Glutamatergic neuron (in vitro differentiated cells): Measurements from ENCODE around the gene FAM120B. TPM values are rescaled to one million over a fixed set of nuclear protein-coding genes. Genes with fewer than 3 reads are reported as not detected.
"Not testable (repeated sequence)": the region's sequence is repeated elsewhere in the genome, so short reads cannot be mapped to it uniquely, and the experiment has no call there.

Experiments
- DNase-seq: peaks from one replicate; pipeline ENCODE4 v3.0.0; 2022
- H3K27ac Mint-ChIP-seq: one replicate; pipeline ENCODE4 v1.8.0; 2020; ENCODE audit warnings: mild to moderate bottlenecking, mixed read lengths, inconsistent platforms; ENCODE audit not compliant: unreplicated experiment
- H3K27me3 Mint-ChIP-seq: one replicate; pipeline ENCODE4 v1.8.0; 2020; ENCODE audit warnings: mild to moderate bottlenecking, moderate library complexity, mixed read lengths, inconsistent platforms; ENCODE audit not compliant: unreplicated experiment
- H3K36me3 Mint-ChIP-seq: one replicate; pipeline ENCODE4 v1.8.0; 2020; ENCODE audit warnings: mild to moderate bottlenecking, mixed read lengths, inconsistent platforms; ENCODE audit not compliant: unreplicated experiment
- H3K4me1 Mint-ChIP-seq: one replicate; pipeline ENCODE4 v1.8.0; 2020; ENCODE audit warnings: mild to moderate bottlenecking, low read depth, mixed read lengths, inconsistent platforms; ENCODE audit not compliant: unreplicated experiment
- H3K4me3 Mint-ChIP-seq: one replicate; pipeline ENCODE4 v1.8.0; 2020; ENCODE audit warnings: mild to moderate bottlenecking, mixed read lengths, inconsistent platforms; ENCODE audit not compliant: unreplicated experiment
- H3K9me3 Mint-ChIP-seq: one replicate; pipeline ENCODE4 v1.8.0; 2020; ENCODE audit warnings: mild to moderate bottlenecking, moderate library complexity, mixed read lengths, inconsistent platforms; ENCODE audit not compliant: unreplicated experiment
- total RNA-seq: library from RNA; stranded (reverse); fragmentation: NEBNext Ultra II Directional; extraction: Animal tissue kit (Norgen Biotek cat#: 25700); gene quantifications from one replicate; pipeline ENCODE4 v1.2.1, GENCODE V29; 2021; ENCODE audit not compliant: unreplicated experiment
- TF ChIP-seq, protein P1 (sequence below): fragments of 200-600 bp; sonication (generic); IDR thresholded peaks from one replicate; pipeline ENCODE4 v1.5.0; 2021; ENCODE audit not compliant: partially characterized antibody, unreplicated experiment

The FAM120B gene
- total RNA-seq, 1 donor from 2014 or later, result 48.3 TPM

DNA sequence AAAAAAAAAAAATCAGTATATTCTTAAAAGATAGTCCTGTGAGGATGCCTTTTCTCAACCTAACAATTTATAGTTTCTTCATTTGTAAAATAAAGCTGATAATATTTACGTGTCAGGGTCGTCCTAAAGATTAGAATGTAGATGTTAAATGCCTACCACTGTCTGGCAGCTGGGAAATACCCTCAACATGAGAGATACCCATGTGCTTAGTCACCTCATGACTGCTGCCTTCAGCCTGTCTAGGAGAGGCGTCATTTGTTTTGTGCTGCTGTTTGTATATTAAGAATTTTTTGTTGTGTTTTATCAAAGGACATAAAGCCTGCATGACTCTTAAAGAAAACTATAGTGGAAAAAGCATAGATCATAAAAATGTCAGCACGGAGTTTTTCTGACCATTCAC, 9.5 kb downstream of the FAM120B start:
- no peaks in the 10 kb centered on the region for H3K27me3 Mint-ChIP-seq
- H3K4me1 Mint-ChIP-seq, result peaks cover 19% of the 10 kb centered on the region
- H3K36me3 Mint-ChIP-seq, result no peaks in the 10 kb centered on the region
- no peaks in the 10 kb centered on the region for H3K9me3 Mint-ChIP-seq
- no peak for DNase-seq
- no peak overlapping the region for H3K4me3 Mint-ChIP-seq
- TF ChIP-seq, protein P1, sequence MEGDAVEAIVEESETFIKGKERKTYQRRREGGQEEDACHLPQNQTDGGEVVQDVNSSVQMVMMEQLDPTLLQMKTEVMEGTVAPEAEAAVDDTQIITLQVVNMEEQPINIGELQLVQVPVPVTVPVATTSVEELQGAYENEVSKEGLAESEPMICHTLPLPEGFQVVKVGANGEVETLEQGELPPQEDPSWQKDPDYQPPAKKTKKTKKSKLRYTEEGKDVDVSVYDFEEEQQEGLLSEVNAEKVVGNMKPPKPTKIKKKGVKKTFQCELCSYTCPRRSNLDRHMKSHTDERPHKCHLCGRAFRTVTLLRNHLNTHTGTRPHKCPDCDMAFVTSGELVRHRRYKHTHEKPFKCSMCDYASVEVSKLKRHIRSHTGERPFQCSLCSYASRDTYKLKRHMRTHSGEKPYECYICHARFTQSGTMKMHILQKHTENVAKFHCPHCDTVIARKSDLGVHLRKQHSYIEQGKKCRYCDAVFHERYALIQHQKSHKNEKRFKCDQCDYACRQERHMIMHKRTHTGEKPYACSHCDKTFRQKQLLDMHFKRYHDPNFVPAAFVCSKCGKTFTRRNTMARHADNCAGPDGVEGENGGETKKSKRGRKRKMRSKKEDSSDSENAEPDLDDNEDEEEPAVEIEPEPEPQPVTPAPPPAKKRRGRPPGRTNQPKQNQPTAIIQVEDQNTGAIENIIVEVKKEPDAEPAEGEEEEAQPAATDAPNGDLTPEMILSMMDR, result no peak
- no peak overlapping the region for H3K27ac Mint-ChIP-seq

DNA sequence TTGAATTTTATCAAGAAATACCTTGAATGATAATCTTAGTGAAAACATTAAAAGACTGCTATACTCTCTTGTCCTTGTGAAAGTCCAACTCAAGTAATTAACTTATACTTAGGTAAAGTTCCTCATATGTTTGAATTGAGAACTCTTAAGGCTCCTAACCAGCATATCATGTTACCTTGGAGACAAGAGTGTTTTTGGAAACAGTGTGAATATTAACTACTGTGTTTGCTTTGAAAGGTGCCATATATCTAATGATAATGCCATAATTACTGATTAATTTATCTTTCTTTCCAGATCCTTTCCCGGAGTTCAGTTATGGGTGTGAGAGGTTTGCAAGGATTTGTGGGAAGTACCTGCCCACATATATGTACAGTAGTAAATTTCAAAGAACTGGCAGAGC, 10.5 kb downstream of the FAM120B start:
- Mint-ChIP-seq H3K4me1 (peaks cover 15% of the 10 kb centered on the region), H3K9me3 (peaks cover under 1% of the 10 kb centered on the region), H3K4me3 (no peak overlapping the region), H3K27me3 (no peaks in the 10 kb centered on the region), H3K27ac (no peak overlapping the region), H3K36me3 (peaks cover 1% of the 10 kb centered on the region)
- no peak for DNase-seq
- TF ChIP-seq, protein P1, result no peak

DNA sequence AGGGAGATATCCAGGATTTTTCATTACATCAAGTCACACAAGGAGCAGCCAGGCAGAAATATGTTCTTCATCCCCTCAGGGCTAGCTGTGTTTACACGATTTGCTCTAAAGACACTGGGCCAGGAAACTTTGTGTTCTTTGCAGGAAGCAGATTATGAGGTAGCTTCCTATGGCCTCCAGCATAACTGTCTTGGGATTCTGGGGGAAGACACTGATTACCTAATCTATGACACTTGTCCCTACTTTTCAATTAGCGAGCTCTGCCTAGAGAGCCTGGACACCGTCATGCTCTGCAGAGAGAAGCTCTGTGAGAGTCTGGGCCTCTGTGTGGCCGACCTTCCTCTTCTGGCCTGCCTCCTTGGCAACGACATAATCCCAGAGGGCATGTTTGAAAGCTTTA, 11.2 kb downstream of the FAM120B start:
- H3K4me1 Mint-ChIP-seq, result peaks cover 12% of the 10 kb centered on the region
- H3K4me3 Mint-ChIP-seq, result no peak overlapping the region
- H3K27ac Mint-ChIP-seq, result no peak overlapping the region
- peaks cover 8% of the 10 kb centered on the region for H3K36me3 Mint-ChIP-seq
- peaks cover 2% of the 10 kb centered on the region for H3K27me3 Mint-ChIP-seq
- DNase-seq, result no peak
- TF ChIP-seq, protein P1, result no peak
- H3K9me3 Mint-ChIP-seq, result peaks cover 2% of the 10 kb centered on the region

DNA sequence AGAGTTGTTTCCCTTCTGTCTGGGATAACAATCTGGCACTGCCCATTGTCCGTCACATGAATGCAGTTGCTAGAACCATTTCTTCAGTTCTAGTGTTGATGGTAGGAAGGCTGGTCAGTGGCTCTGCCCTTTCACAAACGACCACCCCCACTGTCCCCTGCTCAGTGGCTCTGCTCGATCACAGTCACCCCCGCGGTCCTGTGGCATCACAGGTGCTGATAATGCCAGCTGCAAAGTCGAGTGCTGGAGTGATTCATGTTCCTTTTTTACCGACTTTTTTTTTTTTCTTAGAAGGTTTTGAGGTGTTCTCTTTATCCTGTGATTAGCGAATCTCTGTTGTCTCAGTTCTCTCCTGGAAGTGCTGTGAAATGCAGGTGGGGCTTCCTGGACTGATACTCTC, 22.8 kb downstream of the FAM120B start:
- Mint-ChIP-seq H3K27ac (no peak overlapping the region), H3K4me1 (no peaks in the 10 kb centered on the region), H3K36me3 (peaks cover 11% of the 10 kb centered on the region), H3K27me3 (no peaks in the 10 kb centered on the region), H3K9me3 (no peaks in the 10 kb centered on the region), H3K4me3 (no peak overlapping the region)
- DNase-seq, result no peak
- TF ChIP-seq, protein P1, result no peak

DNA sequence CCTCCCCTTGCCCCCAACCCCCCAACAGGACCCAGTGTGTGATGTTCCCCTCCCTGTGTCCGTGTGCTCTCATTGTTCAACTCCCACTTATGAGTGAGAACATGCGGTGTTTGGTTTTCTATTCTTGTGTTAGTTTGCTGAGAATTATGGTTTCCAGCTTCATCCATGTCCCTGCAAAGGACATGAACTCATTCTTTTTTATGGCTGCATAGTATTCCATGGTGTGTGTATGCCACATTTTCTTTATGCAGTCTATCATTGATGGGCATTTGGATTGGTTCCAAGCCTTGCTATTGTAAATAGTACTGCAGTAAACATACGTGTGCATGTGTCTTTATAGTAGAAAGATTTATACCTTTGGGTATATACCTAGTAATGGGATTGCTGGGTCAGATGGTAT, 28.6 kb downstream of the FAM120B start:
- not testable (repeated sequence) for H3K4me1 Mint-ChIP-seq, DNase-seq, H3K4me3 Mint-ChIP-seq, H3K27ac Mint-ChIP-seq, H3K9me3 Mint-ChIP-seq, H3K27me3 Mint-ChIP-seq
- H3K36me3 Mint-ChIP-seq, result peaks cover 26% of the 10 kb centered on the region
